Neural cell (in vitro differentiated cells): ENCODE measurements around the gene ATP9B. TPM values are rescaled to one million over a fixed set of nuclear protein-coding genes. Genes with fewer than 3 reads are reported as not detected.

Experiments used
- H2AFZ ChIP-seq: fragments of 200-600, 300-800 bp; sonication (generic), shearing (Covaris generic); 2 replicates; pipeline ENCODE4 v1.6.0; 2014; ENCODE audit warnings: low read depth, mild to moderate bottlenecking, antibody characterized with exemption, low read length, moderate library complexity
- H3F3A ChIP-seq: fragments of 200-600 bp; shearing (Covaris generic); 2 replicates; pipeline ENCODE4 v1.6.1; 2016; ENCODE audit warnings: mild to moderate bottlenecking, moderate library complexity, mixed read lengths, antibody characterized with exemption, low read length; ENCODE audit not compliant: insufficient read depth, poor library complexity, severe bottlenecking
- H3K27ac ChIP-seq: fragments of 200-600, 300-800 bp; sonication (generic), shearing (Covaris generic); 2 replicates; pipeline ENCODE4 v1.5.1; 2014; ENCODE audit warnings: mild to moderate bottlenecking, low read length, moderate library complexity
- H3K27me3 ChIP-seq: fragments of 300-800, 200-600 bp; sonication (generic), shearing (Covaris generic); 2 replicates; pipeline ENCODE4 v1.6.0; 2014; ENCODE audit warnings: mild to moderate bottlenecking, low read depth, low read length, moderate library complexity; ENCODE audit not compliant: insufficient read depth
- H3K36me3 ChIP-seq: fragments of 300-800, 200-600 bp; sonication (generic), shearing (Covaris generic); 2 replicates; pipeline ENCODE4 v1.5.1; 2014; ENCODE audit warnings: mild to moderate bottlenecking, antibody characterized with exemption, low read length, moderate library complexity; ENCODE audit not compliant: insufficient read depth
- H3K4me2 ChIP-seq: fragments of 300-800, 200-600 bp; sonication (generic), shearing (Covaris generic); 2 replicates; pipeline ENCODE4 v1.6.0; 2014; ENCODE audit warnings: mild to moderate bottlenecking, low read length
- H3K4me3 ChIP-seq: fragments of 300-800, 200-600 bp; sonication (generic), shearing (Covaris generic); 2 replicates; pipeline ENCODE4 v1.5.1; 2014; ENCODE audit warnings: mild to moderate bottlenecking, low read length, moderate library complexity
- H3K79me2 ChIP-seq: fragments of 200-600 bp; shearing (Covaris generic); replicated peaks from 2 replicates; pipeline ENCODE4 v1.6.0; 2014; ENCODE audit warnings: mild to moderate bottlenecking, low read length, moderate library complexity; ENCODE audit not compliant: insufficient read depth
- H3K9ac ChIP-seq: fragments of 300-800, 200-600 bp; sonication (generic), shearing (Covaris generic); 2 replicates; pipeline ENCODE4 v1.6.1; 2016; ENCODE audit warnings: mild to moderate bottlenecking, low read length, mixed read lengths
- H3K9me2 ChIP-seq: fragments of 200-600 bp; shearing (Covaris generic); 2 replicates; pipeline ENCODE4 v1.6.1; 2016; ENCODE audit warnings: mild to moderate bottlenecking, low read length, mixed read lengths; ENCODE audit not compliant: insufficient read depth
- H3K9me3 ChIP-seq: fragments of 200-600, 300-800 bp; sonication (generic), shearing (Covaris generic); 2 replicates; pipeline ENCODE4 v1.6.1; 2016; ENCODE audit warnings: mild to moderate bottlenecking, mixed run types, low read length, moderate library complexity, mixed read lengths
- H4K20me1 ChIP-seq: fragments of 200-600 bp; shearing (Covaris generic); 2 replicates; pipeline ENCODE4 v1.6.1; 2016; ENCODE audit warnings: mild to moderate bottlenecking, mixed run types; ENCODE audit not compliant: insufficient read depth
- EP300 ChIP-seq: fragments of 450-650 bp; conservative IDR thresholded peaks from 2 replicates; pipeline ENCODE4 v1.6.1; 2014; ENCODE audit warnings: antibody characterized with exemption, mild to moderate bottlenecking, moderate library complexity; ENCODE audit not compliant: poor library complexity, severe bottlenecking
- EZH2 ChIP-seq: fragments of 200-600, 300-800 bp; shearing (Covaris generic), sonication (generic); IDR thresholded peaks from 2 replicates; pipeline ENCODE4 v1.6.1; 2014; ENCODE audit warnings: antibody characterized with exemption, low read length, borderline replicate concordance, mild to moderate bottlenecking; ENCODE audit not compliant: insufficient read depth, poor library complexity, severe bottlenecking
- MXI1 ChIP-seq: fragments of 450-650 bp; conservative IDR thresholded peaks from 2 replicates; pipeline ENCODE4 v1.6.1; 2014; ENCODE audit warnings: antibody characterized with exemption, mild to moderate bottlenecking; ENCODE audit not compliant: poor library complexity, severe bottlenecking
- POLR2AphosphoS5 ChIP-seq: IDR thresholded peaks from 2 replicates; pipeline ENCODE4 v1.6.1; 2012
- RAD21 ChIP-seq: fragments of 450-650 bp; conservative IDR thresholded peaks from 2 replicates; pipeline ENCODE4 v1.6.1; 2014; ENCODE audit warnings: antibody characterized with exemption, mild to moderate bottlenecking, moderate library complexity
- REST ChIP-seq: IDR thresholded peaks from 2 replicates; pipeline ENCODE4 v1.6.1; 2012; ENCODE audit warnings: borderline replicate concordance
- SMC3 ChIP-seq: fragments of 450-650 bp; conservative IDR thresholded peaks from 2 replicates; pipeline ENCODE4 v1.6.1; 2014; ENCODE audit warnings: antibody characterized with exemption, mild to moderate bottlenecking, moderate library complexity; ENCODE audit not compliant: poor library complexity
- TAF1 ChIP-seq: IDR thresholded peaks from 2 replicates; pipeline ENCODE4 v1.6.1; 2012; ENCODE audit warnings: low read depth
- polyA plus RNA-seq: library from polyadenylated mRNA; depleted of rRNA; stranded (reverse); fragments of >200 nt; gene quantifications from 2 replicates; pipeline ENCODE4 v1.2.3, GENCODE V29; 2014
- TF ChIP-seq, protein P1 (sequence below): fragments of 450-650 bp; IDR thresholded peaks from 2 replicates; pipeline ENCODE4 v1.5.1; 2014; ENCODE audit warnings: antibody characterized with exemption, mild to moderate bottlenecking, moderate library complexity; ENCODE audit not compliant: poor library complexity, severe bottlenecking

ATP9B gene
- polyA plus RNA-seq, 1 donor from 2014 or later, result 15.4 TPM

DNA sequence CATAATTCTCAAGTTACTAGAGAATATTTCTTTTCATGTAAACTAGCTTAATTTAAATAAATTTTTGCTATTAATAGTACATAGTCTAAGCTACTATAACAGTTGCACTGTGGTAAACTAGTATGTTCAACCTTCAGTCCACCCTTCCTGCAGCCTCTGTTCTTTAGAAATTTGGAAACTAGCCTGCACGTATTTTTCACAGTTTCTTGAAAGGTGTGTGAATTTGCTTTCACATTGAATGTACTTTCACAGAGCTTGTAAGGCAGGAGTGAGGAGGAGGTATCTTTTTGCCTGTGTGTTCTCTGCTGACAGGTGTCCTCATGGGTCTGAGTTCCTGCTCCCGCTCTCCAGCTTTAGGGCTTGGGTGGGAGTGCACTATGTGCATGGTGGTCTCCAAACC is 117.5 kb downstream of the ATP9B start:
- no peak overlapping the region for H2AFZ ChIP-seq

GRCh38 chr18:79187532-79188277 is 118.5 kb downstream of the ATP9B start:
- Histone ChIP-seq H3K27ac (no peak overlapping the region), H3F3A (peaks cover 2% of the 10 kb centered on the region), H3K4me3 (no peak overlapping the region), H3K27me3 (no peaks in the 10 kb centered on the region), H3K79me2 (no peaks in the 10 kb centered on the region), H3K36me3 (peaks cover 3% of the 10 kb centered on the region), H3K9me3 (no peaks in the 10 kb centered on the region), H3K9ac (no peak overlapping the region), H3K9me2 (no peaks in the 10 kb centered on the region), H3K4me2 (no peak overlapping the region), H4K20me1 (no peaks in the 10 kb centered on the region), H2AFZ (no peak overlapping the region)
- no peak for TF ChIP-seq MXI1
- TF ChIP-seq EZH2, result no peak
- TF ChIP-seq POLR2AphosphoS5, result no peak
- TF ChIP-seq, protein P1, sequence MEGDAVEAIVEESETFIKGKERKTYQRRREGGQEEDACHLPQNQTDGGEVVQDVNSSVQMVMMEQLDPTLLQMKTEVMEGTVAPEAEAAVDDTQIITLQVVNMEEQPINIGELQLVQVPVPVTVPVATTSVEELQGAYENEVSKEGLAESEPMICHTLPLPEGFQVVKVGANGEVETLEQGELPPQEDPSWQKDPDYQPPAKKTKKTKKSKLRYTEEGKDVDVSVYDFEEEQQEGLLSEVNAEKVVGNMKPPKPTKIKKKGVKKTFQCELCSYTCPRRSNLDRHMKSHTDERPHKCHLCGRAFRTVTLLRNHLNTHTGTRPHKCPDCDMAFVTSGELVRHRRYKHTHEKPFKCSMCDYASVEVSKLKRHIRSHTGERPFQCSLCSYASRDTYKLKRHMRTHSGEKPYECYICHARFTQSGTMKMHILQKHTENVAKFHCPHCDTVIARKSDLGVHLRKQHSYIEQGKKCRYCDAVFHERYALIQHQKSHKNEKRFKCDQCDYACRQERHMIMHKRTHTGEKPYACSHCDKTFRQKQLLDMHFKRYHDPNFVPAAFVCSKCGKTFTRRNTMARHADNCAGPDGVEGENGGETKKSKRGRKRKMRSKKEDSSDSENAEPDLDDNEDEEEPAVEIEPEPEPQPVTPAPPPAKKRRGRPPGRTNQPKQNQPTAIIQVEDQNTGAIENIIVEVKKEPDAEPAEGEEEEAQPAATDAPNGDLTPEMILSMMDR, result no peak
- TF ChIP-seq RAD21, result no peak
- no peak for TF ChIP-seq EP300
- TF ChIP-seq TAF1, result no peak
- TF ChIP-seq SMC3, result no peak

More for the DNA sequence above, 117.5 kb downstream of the ATP9B start:
- no peak overlapping the region for H3K27ac ChIP-seq
- H3K36me3 ChIP-seq, result peaks cover 3% of the 10 kb centered on the region
- H3F3A ChIP-seq, result peaks cover 2% of the 10 kb centered on the region
- H3K4me3 ChIP-seq, result no peak overlapping the region
- H3K9ac ChIP-seq, result no peak overlapping the region
- H4K20me1 ChIP-seq, result no peaks in the 10 kb centered on the region
- TF ChIP-seq TAF1 (no peak), RAD21 (no peak), POLR2AphosphoS5 (no peak), SMC3 (no peak), EP300 (no peak), REST (no peak), EZH2 (no peak), MXI1 (no peak)
- TF ChIP-seq, protein P1, result no peak
- H3K9me2 ChIP-seq, result no peaks in the 10 kb centered on the region
- no peaks in the 10 kb centered on the region for H3K79me2 ChIP-seq
- no peaks in the 10 kb centered on the region for H3K9me3 ChIP-seq
- no peaks in the 10 kb centered on the region for H3K27me3 ChIP-seq
- no peak overlapping the region for H3K4me2 ChIP-seq
